Peyer's patch (tissue), 4 donors: ENCODE data around the gene SLC18A3.

ENCODE experiments used
- POLR2A ChIP-seq, 2 donors: fragments of 450-650 bp; IDR thresholded peaks; one replicate each; pipeline ENCODE4 v1.5.1; 2017; ENCODE audit warnings: antibody characterized with exemption in 2 of 2, mild to moderate bottlenecking in 2 of 2, moderate library complexity in 2 of 2
- TF ChIP-seq, protein P1 (sequence below), 6 experiments: fragments of 450-650 bp in 4 of 6; fragments of 200-600 bp in 2 of 6; sonication (generic) in 1 of 6; IDR thresholded peaks; one replicate each; pipeline ENCODE4 v1.5.1; 2017 to 2019; ENCODE audit warnings: antibody characterized with exemption in 6 of 6, mild to moderate bottlenecking in 3 of 6, moderate library complexity in 1 of 6

DNA sequence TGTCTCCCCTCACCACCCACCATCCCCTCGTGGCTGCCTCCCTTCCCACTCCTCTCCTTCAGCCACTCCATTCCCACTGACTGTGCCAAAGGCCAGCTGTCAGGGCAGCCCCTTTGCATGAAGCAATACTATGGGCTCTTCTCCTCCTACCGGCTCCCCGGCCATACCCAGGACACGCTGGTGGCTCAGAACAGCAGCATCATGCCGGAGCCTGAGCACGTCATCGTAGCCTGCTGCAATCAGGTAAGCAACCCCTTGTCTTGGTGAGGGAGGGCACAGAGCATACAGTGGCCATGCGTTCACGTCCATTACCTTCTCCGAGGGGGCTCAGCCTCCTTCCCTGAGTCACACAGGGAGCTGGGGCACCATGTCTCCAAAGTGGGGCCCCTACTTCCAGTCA lies 15.3 kb downstream of the SLC18A3 start:
- TF ChIP-seq, protein P1, sequence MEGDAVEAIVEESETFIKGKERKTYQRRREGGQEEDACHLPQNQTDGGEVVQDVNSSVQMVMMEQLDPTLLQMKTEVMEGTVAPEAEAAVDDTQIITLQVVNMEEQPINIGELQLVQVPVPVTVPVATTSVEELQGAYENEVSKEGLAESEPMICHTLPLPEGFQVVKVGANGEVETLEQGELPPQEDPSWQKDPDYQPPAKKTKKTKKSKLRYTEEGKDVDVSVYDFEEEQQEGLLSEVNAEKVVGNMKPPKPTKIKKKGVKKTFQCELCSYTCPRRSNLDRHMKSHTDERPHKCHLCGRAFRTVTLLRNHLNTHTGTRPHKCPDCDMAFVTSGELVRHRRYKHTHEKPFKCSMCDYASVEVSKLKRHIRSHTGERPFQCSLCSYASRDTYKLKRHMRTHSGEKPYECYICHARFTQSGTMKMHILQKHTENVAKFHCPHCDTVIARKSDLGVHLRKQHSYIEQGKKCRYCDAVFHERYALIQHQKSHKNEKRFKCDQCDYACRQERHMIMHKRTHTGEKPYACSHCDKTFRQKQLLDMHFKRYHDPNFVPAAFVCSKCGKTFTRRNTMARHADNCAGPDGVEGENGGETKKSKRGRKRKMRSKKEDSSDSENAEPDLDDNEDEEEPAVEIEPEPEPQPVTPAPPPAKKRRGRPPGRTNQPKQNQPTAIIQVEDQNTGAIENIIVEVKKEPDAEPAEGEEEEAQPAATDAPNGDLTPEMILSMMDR (IDR thresholded peaks at IDR 0.05) = no peak
- TF ChIP-seq POLR2A (IDR thresholded peaks at IDR 0.05) = no peak
